Activated CD8-positive, alpha-beta memory T cell treated with anti-CD3 and anti-CD28 coated beads, Interleukin-2, amount 50 U/mL, for 48 hours (primary cell): ENCODE data around the gene FIBCD1.
"Not testable (repeated sequence)": the region's sequence is repeated elsewhere in the genome, so short reads cannot be mapped to it uniquely, and the experiment has no call there.

Experiments used
- DNase-seq: peaks from one replicate; pipeline ENCODE4 v3.0.0-alpha.2; 2020

The FIBCD1 gene

DNA sequence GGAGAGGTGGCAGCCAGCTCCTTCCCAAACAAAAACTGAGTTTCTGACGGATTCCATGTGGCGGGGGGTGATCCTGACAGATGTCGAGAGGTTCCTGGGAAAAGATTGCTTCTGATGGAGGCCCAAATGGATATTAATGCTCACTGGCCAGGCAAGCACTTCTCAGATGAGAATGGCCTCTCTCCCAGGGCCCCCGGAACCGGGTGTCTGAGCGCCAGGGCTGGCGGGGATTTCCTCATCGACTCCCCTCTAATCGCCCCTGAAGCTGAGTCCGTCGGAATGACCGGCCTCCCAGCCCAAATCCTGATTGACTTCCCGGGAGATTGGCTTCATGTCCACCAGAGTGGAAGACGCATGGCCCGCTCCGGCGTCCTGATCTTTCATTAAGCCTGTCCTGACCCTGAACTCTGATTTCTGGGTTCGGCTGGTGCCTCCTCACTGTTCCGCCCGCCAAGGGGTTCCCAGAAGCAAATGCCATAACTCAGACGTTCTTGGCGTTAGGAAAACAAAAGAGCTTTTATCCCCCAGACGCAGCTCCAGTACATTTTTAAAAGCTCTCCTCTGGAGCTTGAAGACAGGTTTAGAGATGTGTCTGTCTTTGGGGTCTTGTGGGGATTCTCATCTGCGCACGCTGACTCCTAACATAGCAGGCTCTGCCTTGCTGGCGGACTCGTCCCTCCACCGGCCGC lies 17.6 kb downstream of the FIBCD1 start:
- no peak for DNase-seq

DNA sequence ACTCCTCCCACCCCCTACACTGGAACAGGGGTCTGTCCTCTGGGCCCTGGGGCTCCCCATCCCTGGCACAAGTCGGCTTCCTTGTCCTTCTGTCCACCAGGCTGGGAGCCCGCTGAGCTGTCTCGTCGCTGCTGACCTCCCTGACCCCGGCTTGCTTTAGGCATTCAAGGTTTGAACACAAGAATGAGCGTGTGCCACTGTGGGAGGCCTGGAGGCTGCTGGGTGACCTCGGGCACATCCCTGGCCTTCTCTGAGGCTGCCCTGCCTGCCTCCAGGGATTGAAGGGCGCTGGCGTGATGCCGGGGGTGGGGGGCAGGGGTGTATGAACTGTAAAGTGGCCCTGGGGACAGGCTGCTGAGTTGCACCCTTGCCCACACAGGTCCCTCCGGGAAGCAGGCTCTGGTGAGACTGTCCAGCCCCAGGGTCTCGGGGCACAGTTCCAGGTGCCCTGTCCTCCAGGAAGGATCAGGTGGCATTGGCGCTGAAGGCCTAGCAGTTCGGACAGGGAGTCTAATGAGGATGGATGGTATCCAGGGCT lies 18.2 kb downstream of the FIBCD1 start:
- DNase-seq: no peak

DNA sequence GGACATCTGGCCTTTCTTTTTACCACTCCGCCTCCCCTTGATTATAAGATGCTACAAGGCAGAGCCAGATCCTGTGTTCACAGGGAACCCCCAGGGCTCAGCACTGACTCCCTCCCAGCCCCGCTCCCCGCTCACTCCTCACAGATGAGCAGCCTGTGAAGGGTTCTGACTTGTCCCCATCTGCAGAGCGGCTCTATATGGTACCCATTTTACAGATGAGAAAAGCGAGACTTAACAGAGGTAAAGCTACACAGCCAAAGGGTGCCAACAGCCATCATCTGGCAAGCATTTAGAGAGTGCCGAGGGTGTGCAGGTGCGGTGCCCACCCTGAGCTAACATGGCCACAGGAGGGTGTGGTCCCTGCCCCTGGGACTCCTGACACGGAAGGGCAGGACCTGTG lies 18.8 kb downstream of the FIBCD1 start:
- no peak for DNase-seq

- DNase-seq: no peak
Observed at GRCh38 chr9:130919559-130920145, 19.4 kb downstream of the FIBCD1 start.

- no peak for DNase-seq
Observed at GRCh38 chr9:130918826-130919558, 20.1 kb downstream of the FIBCD1 start.

- DNase-seq: no peak
Observed at GRCh38 chr9:130918101-130918825, 20.8 kb downstream of the FIBCD1 start.

DNA sequence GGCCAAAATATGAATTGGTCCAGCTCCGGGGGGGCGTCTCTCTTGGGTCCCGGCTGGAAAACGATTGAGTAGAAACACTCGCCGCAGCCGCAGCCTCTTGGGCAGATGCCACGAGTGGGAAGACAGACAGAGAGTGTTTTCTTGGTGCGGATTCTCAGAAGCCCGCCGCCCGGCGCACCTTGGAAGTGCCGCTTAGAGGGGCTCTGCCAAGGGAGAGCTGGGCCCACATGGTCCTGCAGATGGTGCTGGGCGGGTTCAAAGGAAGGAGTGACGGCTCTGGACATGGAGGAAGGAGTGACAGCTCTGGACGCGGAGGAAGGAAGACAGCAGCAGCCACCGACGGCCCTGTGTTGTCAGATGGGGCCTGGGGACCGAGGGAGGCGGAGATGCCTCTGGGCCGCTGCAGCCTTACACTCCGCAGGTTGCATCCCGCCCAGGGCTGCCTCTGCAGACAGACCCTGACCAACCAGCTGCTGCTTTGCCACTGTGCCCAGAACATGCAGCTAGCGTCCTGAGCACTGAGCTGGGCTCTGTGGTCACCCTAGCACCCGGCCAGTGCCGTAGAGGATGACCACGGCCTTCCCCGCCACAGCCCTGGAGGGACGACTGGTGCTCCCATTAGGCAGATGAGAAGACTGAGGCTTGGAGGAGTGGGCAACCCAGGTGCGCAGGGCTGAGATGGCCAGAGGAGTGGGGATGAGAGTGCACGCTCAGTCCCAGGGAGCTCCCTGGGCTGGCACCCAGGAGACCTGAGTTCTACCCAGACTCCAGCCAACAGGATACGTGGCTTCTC lies 21.7 kb downstream of the FIBCD1 start:
- DNase-seq: no peak

DNA sequence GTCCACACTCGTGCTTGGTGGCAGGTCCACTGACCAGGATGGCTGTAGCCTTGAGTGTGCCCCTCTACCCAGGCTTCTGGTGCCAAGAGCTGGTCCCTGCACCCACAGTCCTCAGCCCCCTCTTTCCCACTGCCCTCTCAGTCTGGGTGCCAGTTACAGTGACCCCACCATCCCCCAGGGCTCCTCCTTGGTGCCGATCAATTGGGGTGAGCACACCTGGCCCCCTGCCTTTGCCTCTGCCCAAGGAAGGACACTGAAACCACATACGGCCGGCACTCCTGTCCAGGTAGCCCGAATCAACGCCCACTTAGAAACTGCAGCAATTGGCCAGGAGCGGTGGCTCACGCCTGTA lies 24.0 kb downstream of the FIBCD1 start:
- DNase-seq: no peak

- DNase-seq: no peak
Observed at GRCh38 chr9:130914417-130915095, 24.5 kb downstream of the FIBCD1 start.

DNA sequence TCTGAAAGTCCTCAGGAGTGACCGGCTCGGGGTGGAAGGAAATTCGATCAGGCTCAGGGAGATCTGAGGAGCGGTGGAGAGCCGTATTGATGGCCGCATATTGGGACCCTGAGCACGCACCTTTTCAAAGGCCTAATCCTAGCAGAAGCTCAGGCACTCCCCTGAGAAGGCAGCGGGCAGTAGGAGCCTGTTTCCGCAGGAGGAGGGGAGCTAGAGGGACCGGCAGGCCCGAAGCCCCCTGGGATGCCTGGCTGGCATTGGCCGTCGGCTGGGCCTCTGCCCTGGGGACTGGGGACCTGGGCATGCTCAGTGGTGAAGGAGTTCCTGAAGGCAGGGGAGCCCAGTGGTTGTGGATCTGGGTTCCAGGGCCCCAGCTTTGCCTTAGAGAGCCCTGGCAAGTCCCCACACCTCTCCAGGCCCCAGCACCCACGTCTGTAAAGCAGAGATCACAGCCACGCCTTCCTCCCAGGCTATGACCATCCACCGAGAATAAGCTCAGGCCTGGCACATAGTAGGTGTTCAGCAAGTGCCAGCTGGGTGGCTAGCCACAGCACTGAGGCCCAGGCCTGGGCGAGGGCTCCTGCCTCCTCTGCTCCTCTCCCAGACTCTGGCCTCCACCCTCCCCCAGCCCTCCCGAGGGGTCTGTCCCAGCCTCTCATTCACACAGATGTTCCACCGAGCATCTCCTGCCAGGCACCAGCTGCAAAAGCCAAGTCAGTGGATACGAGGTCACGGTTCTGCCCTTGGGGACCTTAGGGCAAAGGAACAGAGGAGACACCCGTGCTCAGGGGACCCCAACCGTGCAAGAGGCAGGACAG lies 25.2 kb downstream of the FIBCD1 start:
- no peak for DNase-seq

DNA sequence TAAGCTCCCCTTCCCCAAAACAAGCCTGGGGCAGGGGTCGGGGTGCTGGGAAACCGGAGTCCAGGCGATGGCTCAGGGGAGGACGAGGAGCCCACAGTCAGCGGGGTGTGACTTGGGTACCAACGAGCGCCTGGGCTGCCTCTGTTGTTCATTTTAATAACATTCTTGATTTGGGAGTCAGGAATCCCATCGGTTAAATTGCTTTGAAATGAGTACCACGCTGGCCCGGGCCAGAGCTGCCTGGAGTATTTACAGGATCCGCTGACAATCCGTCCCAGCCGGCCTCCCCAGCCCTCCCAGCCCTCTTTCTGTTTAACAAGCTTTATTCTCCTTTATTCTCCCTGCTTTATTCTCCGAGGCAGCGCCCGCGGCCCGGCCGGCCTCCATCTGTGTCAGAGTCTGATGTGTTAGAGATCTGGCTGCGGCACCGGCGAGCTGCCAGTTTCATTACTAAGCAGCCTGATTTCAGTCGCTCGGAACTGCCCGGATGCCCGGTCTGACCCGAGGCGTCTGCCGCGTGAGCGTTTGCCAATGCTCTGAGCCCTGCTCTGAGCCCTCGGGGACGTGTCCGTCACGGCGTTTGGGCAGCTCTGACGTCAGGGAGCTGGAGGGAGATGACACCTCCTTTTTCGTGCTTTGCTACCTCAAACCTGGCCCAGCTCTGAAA lies 26.0 kb downstream of the FIBCD1 start:
- no peak for DNase-seq

DNA sequence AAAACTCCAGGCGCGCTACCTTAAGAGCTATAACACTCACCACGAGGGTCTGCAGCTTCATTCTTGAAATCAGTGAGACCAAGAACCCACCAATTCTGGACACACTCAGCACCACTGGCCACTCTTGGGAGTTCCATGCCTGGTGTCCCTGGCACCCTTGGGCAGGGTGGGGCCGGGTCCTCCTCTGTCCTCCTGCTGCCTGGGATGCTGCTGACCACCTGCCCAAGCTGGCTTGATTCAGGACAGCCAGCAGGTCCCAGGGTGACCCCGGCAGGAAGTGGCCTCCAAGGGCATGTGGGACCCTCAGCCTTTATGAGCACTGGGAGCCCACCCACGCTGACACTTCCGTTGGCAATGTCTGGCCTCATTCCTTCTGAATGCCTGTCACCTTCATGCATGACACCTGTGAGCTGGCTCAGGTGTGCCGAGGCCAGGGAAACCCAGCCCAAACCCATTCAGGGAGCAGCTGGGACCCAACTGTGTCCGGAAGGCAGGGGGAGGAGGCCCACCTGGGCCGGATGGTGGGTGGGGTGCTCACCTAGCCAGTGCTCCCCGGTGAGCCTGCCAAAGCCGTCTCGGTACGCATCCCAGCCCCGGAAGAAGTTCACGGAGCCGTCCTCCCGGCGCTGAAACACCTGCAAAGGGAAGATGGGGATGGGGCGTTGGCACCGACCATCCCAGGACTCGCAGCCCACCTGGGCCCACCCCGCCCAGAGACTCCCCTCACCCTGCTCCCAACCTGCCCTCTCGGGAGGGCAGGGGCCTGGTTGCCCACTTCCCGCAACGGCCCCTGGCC lies 27.6 kb downstream of the FIBCD1 start:
- DNase-seq: no peak

- not testable (repeated sequence) for DNase-seq
Observed at GRCh38 chr9:130910670-130911069, 28.4 kb downstream of the FIBCD1 start.

DNA sequence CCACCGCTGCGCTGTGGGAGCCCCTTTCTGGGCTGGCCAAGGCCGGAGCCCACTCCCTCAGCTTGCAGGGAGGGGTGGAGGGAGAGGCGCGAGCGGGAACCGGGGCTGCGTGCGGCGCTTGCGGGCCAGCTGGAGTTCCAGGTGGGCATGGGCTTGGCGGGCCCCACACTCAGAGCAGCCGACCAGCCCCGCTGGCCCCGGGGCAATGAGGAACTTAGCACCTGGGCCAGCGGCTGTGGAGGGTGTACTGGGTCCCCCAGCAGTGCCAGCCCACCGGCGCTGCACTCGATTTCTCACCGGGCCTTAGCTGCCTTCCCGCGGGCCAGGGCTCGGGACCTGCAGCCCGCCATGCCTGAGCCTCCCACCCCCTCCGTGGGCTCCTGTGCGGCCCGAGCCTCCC lies 29.0 kb downstream of the FIBCD1 start:
- not testable (repeated sequence) for DNase-seq

- no peak for DNase-seq
Observed at GRCh38 chr9:130908878-130909355, 30.1 kb downstream of the FIBCD1 start.

DNA sequence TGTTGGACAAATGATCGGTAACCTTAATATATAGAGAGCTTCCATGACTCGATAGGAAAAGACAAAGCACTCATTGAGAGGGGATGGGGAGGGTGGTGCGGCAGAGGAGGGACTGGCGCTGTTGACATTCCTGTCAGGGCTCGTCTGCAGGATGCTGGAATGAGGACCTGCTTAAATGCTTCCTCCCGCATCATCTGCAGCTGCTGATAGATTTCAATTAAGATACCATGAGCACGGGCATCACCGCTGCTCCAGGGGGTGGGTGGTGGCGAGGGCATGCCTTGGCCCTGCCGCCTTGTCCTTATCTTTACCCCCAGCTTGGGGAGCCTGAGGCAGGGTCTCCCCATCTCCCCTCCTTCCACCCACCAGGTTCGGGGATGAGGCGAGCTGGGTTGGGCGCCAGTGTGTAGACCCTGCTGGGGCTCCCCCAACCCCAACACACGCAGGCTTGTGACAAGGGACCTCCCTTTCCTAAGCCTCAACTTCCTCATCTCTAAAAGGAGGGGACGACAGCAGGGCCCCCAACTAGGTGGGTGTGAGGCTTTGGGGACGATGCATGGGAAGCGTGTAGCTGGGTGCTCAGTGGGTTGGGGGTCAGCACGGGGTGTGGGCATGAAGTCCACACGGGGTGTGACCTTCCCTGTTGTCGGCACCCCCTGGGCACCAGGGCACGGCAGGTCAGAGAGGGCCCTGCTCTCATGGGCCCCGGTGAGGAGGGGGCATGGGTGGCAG lies 30.7 kb downstream of the FIBCD1 start:
- DNase-seq: no peak

DNA sequence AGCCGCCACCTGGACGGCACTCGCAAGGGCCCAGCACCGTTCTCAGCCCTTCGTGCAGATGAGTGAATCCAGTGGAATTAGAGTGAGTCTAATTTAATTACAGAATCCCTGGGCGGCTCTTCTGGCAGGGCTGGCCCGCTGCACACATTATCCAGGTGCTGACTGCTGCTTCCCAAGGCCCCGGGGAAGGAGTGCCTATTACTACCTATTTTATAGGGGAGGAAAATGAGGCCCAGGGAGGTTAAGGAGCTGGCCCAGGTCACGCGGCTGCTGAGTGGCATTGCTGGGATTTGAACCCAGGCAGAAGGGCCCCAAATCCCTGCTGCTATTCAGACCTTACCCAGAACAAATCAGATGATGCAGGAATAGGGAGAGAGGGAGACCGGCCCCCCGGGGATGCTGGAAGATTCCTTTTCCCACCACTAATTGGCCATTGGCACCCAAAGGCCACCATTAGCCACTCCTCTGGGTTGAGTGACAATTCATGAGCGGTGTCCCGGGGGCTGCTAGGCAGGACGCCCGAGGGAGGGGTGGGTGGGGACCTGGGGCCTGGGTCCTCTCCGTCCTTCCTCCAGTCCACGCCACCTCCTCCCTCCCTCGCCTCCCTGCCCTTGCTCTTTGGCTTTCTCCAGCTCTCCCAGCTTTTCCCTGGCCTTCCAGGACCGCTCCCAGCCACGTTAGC lies 32.2 kb downstream of the FIBCD1 start:
- no peak for DNase-seq
